H1 (cell line): Measurements from ENCODE around the gene TRAF3IP1. TPM values are rescaled to one million over a fixed set of nuclear protein-coding genes. Genes with fewer than 3 reads are reported as not detected.
"Not testable (repeated sequence)": the region's sequence is repeated elsewhere in the genome, so short reads cannot be mapped to it uniquely, and the experiment has no call there.

Experiments used
- CTCF ChIA-PET: fragments of 300-600 bp; sonication (Branson Sonifier 250); formaldehyde crosslinking; loops from one replicate; lab custom pipeline; 2021; ENCODE audit not compliant: partially characterized antibody; lab: Charles Lee
- POLR2A ChIA-PET: fragments of 300-600 bp; sonication (Branson Sonifier 250); formaldehyde crosslinking; loops from one replicate; lab custom pipeline; 2021; ENCODE audit warnings: inconsistent platforms; ENCODE audit not compliant: partially characterized antibody; lab: Charles Lee
- DNase-seq, 2 experiments: peaks; one replicate each; pipeline versions ENCODE4 v3.0.0 to v3.0.0-alpha.2; 2010 to 2022; ENCODE audit warnings: low spot score in 2 of 2, low read depth in 1 of 2, mixed read lengths in 1 of 2
- FAIRE-seq: peaks from 2 replicates; lab custom pipeline; 2011; peaks lifted over from hg19 to GRCh38; lab: Jason Lieb, UNC
- H2AFZ ChIP-seq: 2 replicates; pipeline ENCODE4 v1.8.1; 2012; ENCODE audit warnings: low read length, inconsistent platforms
- H2AK5ac ChIP-seq: 2 replicates; pipeline ENCODE4 v1.6.1; 2013; ENCODE audit warnings: low read depth, low read length
- H2BK120ac ChIP-seq: replicated peaks from 2 replicates; pipeline ENCODE3; 2013; ENCODE audit warnings: low read depth, low read length, inconsistent platforms
- H2BK12ac ChIP-seq: 2 replicates; pipeline ENCODE4 v1.6.1; 2013; ENCODE audit warnings: low read depth, low read length
- H2BK15ac ChIP-seq: 2 replicates; pipeline ENCODE4 v1.6.1; 2013; ENCODE audit warnings: low read length
- H2BK20ac ChIP-seq: 2 replicates; pipeline ENCODE4 v1.6.1; 2013; ENCODE audit warnings: low read length
- H2BK5ac ChIP-seq: 2 replicates; pipeline ENCODE4 v1.6.1; 2013; ENCODE audit warnings: low read depth, low read length
- H3K14ac ChIP-seq: 2 replicates; pipeline ENCODE4 v1.6.1; 2013; ENCODE audit warnings: inconsistent platforms; ENCODE audit not compliant: insufficient read length
- H3K18ac ChIP-seq: 2 replicates; pipeline ENCODE4 v1.6.1; 2013; ENCODE audit warnings: low read length; ENCODE audit errors: extremely low read depth
- H3K23ac ChIP-seq: 2 replicates; pipeline ENCODE4 v1.6.1; 2013; ENCODE audit warnings: inconsistent platforms; ENCODE audit not compliant: insufficient read length
- H3K23me2 ChIP-seq: 2 replicates; pipeline ENCODE4 v1.6.1; 2013; ENCODE audit warnings: low read depth, low read length
- H3K27ac ChIP-seq: 2 replicates; pipeline ENCODE4 v1.6.1; 2011; ENCODE audit warnings: low read depth, low read length, inconsistent platforms
- H3K27me3 ChIP-seq, 4 experiments: replicated peaks in 1 of 4; 1 replicate in 1 of 4; 2 replicates in 3 of 4; pipeline versions ENCODE4 v1.6.1 to v1.8.1; 2011 to 2013; ENCODE audit warnings: low read length in 3 of 4, mild to moderate bottlenecking in 3 of 4, inconsistent platforms in 2 of 4, mixed read lengths in 2 of 4, moderate library complexity in 1 of 4; ENCODE audit not compliant: control insufficient read depth in 3 of 4, insufficient read depth in 3 of 4; ENCODE audit errors: extremely low read depth in 1 of 4
- H3K36me3 ChIP-seq, 4 experiments: 2 replicates each; pipeline versions ENCODE4 v1.6.1 to v1.8.1; 2011 to 2013; ENCODE audit warnings: mild to moderate bottlenecking in 4 of 4, low read length in 3 of 4, moderate library complexity in 2 of 4, control low read depth in 1 of 4, inconsistent platforms in 1 of 4; ENCODE audit not compliant: insufficient read depth in 4 of 4, control insufficient read depth in 2 of 4
- H3K4ac ChIP-seq: replicated peaks from 2 replicates; pipeline ENCODE3; 2013; ENCODE audit warnings: low read length, low read depth, mixed read lengths, inconsistent platforms; ENCODE audit not compliant: insufficient read length
- H3K4me1 ChIP-seq, 4 experiments: replicated peaks in 1 of 4; 1 replicate in 1 of 4; 2 replicates in 3 of 4; pipeline versions ENCODE4 v1.6.1 to v1.8.1; 2011 to 2013; ENCODE audit warnings: low read length in 3 of 4, inconsistent platforms in 2 of 4, mixed read lengths in 1 of 4; ENCODE audit not compliant: insufficient read depth in 4 of 4, control insufficient read depth in 3 of 4
- H3K4me2 ChIP-seq, 2 experiments: 2 replicates each; pipeline versions ENCODE4 v1.6.1 to v1.8.1; 2011 to 2013; ENCODE audit warnings: low read depth in 2 of 2, low read length in 2 of 2, control low read depth in 1 of 2, inconsistent platforms in 1 of 2, mild to moderate bottlenecking in 1 of 2; ENCODE audit not compliant: insufficient read depth in 1 of 2
- H3K4me3 ChIP-seq, 4 experiments: fragments of 200-600, 300-600 bp in 1 of 4; sonication (generic), shearing (Covaris generic), sonication (Bioruptor Twin) in 1 of 4; 2 replicates each; pipeline versions ENCODE4 v1.5.1 to v1.8.1; 2011 to 2016; ENCODE audit warnings: low read length in 4 of 4, low read depth in 3 of 4, control low read depth in 2 of 4, inconsistent platforms in 2 of 4, mild to moderate bottlenecking in 2 of 4, mixed read lengths in 1 of 4, moderate library complexity in 1 of 4; ENCODE audit not compliant: insufficient read depth in 2 of 4; ENCODE audit errors: extremely low read depth in 1 of 4
- H3K56ac ChIP-seq: replicated peaks from 2 replicates; pipeline ENCODE3; 2013; ENCODE audit warnings: low read depth, mild to moderate bottlenecking, mixed read lengths, low read length, inconsistent platforms; ENCODE audit not compliant: insufficient read length
- H3K79me1 ChIP-seq: 2 replicates; pipeline ENCODE4 v1.6.1; 2013; ENCODE audit warnings: low read depth, low read length, control low read depth
- H3K79me2 ChIP-seq, 2 experiments: 2 replicates each; pipeline versions ENCODE4 v1.6.1 to v1.8.1; 2012 to 2013; ENCODE audit warnings: low read length in 2 of 2, mild to moderate bottlenecking in 2 of 2, inconsistent platforms in 1 of 2; ENCODE audit not compliant: insufficient read depth in 2 of 2, control insufficient read depth in 1 of 2
- H3K9ac ChIP-seq, 4 experiments: replicated peaks in 1 of 4; 1 replicate in 1 of 4; 2 replicates in 3 of 4; pipeline versions ENCODE4 v1.6.1 to v1.8.1; 2011 to 2013; ENCODE audit warnings: low read depth in 3 of 4, low read length in 3 of 4, control low read depth in 2 of 4, mild to moderate bottlenecking in 2 of 4, moderate library complexity in 2 of 4, inconsistent platforms in 1 of 4; ENCODE audit errors: extremely low read depth in 1 of 4
- H3K9me3 ChIP-seq, 2 experiments: 2 replicates each; pipeline versions ENCODE4 v1.6.1 to v1.8.1; 2012 to 2013; ENCODE audit warnings: mild to moderate bottlenecking in 2 of 2, moderate library complexity in 2 of 2, control low read depth in 1 of 2, inconsistent platforms in 1 of 2, low read depth in 1 of 2, low read length in 1 of 2, mixed read lengths in 1 of 2; ENCODE audit not compliant: insufficient read depth in 2 of 2
- H4K20me1 ChIP-seq, 2 experiments: replicated peaks in 1 of 2; 2 replicates each; pipeline versions ENCODE3 to v1.8.1; 2011 to 2013; ENCODE audit warnings: inconsistent platforms in 2 of 2, low read length in 2 of 2, mild to moderate bottlenecking in 1 of 2; ENCODE audit not compliant: insufficient read depth in 2 of 2, control insufficient read depth in 1 of 2
- H4K5ac ChIP-seq: 2 replicates; pipeline ENCODE4 v1.6.1; 2013; ENCODE audit warnings: low read length, low read depth, mixed read lengths, inconsistent platforms; ENCODE audit not compliant: insufficient read length
- H4K8ac ChIP-seq: 2 replicates; pipeline ENCODE4 v1.8.0; 2013; ENCODE audit warnings: mild to moderate bottlenecking, moderate library complexity, low read length, inconsistent platforms; ENCODE audit not compliant: insufficient read depth; ENCODE audit errors: extremely low read depth
- H4K91ac ChIP-seq: replicated peaks from 2 replicates; pipeline ENCODE3; 2013; ENCODE audit warnings: low read length, mixed read lengths, inconsistent platforms; ENCODE audit not compliant: insufficient read length
- WGBS, 2 experiments: shearing (Covaris generic) in 1 of 2; methylation state at CpG; one replicate each; pipeline versions ENCODE4 v1.1.6 to v1.1.7; 2013 to 2015; ENCODE audit warnings: low lambda C conversion rate in 2 of 2, mixed read lengths in 2 of 2, inconsistent platforms in 1 of 2, low coverage in 1 of 2, missing lambda C conversion rate in 1 of 2; ENCODE audit not compliant: insufficient replicate concordance in 2 of 2, insufficient coverage in 1 of 2, insufficient read length in 1 of 2; ENCODE audit errors: extremely low coverage in 1 of 2, missing lambda C conversion rate in 1 of 2; 5-methylcytosine and 5-hydroxymethylcytosine counted together
- polyA plus RNA-seq, 7 experiments: library from polyadenylated mRNA; depleted of rRNA in 3 of 7; stranded (reverse) in 5 of 7; unstranded in 2 of 7; fragments of >200 nt in 5 of 7; fragments of 200-250 nt in 2 of 7; gene quantifications; 1 replicate in 5 of 7; 2 replicates in 1 of 7; 4 replicates in 1 of 7; pipeline versions ENCODE4 v1.2.1 to v1.2.3, GENCODE V29; 2011 to 2013; ENCODE audit warnings: missing spikeins in 2 of 7, mixed read lengths in 2 of 7
- total RNA-seq: library from RNA; stranded (reverse); fragmentation: NEBNext Ultra II Directional; extraction: Animal tissue kit (Norgen Biotek cat#: 25700); gene quantifications from 2 replicates; pipeline ENCODE4 v1.2.1, GENCODE V29; 2021

TRAF3IP1 gene
- total and polyA plus RNA-seq, 2 of the 8 experiments (the other 6 are each of a cell fraction or from before 2014, with no cell fraction given) = 2.3 to 17.5 TPM

DNA sequence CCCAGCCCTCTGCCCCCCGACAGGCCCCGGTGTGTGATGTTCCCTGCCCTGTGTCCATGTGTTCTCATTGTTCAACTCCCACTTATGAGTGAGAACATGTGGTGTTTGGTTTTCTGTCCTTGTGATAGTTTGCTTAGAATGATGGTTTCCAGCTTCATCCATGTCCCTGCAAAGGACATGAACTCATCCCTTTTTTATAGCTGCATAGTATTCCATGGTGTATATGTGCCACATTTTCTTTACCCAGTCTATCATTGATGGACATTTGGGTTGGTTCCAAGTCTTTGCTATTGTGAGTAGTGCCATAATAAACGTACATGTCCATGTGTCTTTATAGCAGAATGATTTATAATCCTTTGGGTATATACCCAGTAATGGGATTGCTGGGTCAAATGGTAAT lies 52.0 kb downstream of the TRAF3IP1 start:
- WGBS, 2 experiments = 94% methylated on average over 3 of the region's 3 CpGs; no CpG with 5 or more reads in 1 of the 2 experiments
- H4K20me1 ChIP-seq, DNase-seq, H3K4me3 ChIP-seq, H3K27me3 ChIP-seq, H2BK12ac ChIP-seq, H3K18ac ChIP-seq, H3K79me2 ChIP-seq, H3K56ac ChIP-seq, H2AFZ ChIP-seq, H4K8ac ChIP-seq, POLR2A ChIA-PET, CTCF ChIA-PET, FAIRE-seq, H3K79me1 ChIP-seq, H2BK20ac ChIP-seq, H4K5ac ChIP-seq, H2BK120ac ChIP-seq, H3K4me1 ChIP-seq, H3K9ac ChIP-seq, H2BK15ac ChIP-seq, H4K91ac ChIP-seq, H3K23ac ChIP-seq, H3K4ac ChIP-seq, H3K23me2 ChIP-seq, H3K27ac ChIP-seq, H3K14ac ChIP-seq, H3K4me2 ChIP-seq, H3K36me3 ChIP-seq, H3K9me3 ChIP-seq, H2BK5ac ChIP-seq, H2AK5ac ChIP-seq: not testable (repeated sequence)
